Measurements from ENCODE around the gene RPF1.
"Not testable (repeated sequence)": the region's sequence is repeated elsewhere in the genome, so short reads cannot be mapped to it uniquely, and the experiment has no call there.

Gene RPF1

GRCh38 chr1:84436876-84437655 is 42.0 kb upstream of the RPF1 start:
- no peak for DNase-seq (ENCODE audit: extremely low read depth, low read depth)
- H3K4me3 ChIP-seq (replicated peaks; ENCODE audit: low read depth, low read length): no peak overlapping the region
- TF ChIP-seq, protein P1, sequence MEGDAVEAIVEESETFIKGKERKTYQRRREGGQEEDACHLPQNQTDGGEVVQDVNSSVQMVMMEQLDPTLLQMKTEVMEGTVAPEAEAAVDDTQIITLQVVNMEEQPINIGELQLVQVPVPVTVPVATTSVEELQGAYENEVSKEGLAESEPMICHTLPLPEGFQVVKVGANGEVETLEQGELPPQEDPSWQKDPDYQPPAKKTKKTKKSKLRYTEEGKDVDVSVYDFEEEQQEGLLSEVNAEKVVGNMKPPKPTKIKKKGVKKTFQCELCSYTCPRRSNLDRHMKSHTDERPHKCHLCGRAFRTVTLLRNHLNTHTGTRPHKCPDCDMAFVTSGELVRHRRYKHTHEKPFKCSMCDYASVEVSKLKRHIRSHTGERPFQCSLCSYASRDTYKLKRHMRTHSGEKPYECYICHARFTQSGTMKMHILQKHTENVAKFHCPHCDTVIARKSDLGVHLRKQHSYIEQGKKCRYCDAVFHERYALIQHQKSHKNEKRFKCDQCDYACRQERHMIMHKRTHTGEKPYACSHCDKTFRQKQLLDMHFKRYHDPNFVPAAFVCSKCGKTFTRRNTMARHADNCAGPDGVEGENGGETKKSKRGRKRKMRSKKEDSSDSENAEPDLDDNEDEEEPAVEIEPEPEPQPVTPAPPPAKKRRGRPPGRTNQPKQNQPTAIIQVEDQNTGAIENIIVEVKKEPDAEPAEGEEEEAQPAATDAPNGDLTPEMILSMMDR (IDR thresholded peaks at IDR 0.05; ENCODE audit: low read depth, low read length, missing control alignments): no peak

DNA sequence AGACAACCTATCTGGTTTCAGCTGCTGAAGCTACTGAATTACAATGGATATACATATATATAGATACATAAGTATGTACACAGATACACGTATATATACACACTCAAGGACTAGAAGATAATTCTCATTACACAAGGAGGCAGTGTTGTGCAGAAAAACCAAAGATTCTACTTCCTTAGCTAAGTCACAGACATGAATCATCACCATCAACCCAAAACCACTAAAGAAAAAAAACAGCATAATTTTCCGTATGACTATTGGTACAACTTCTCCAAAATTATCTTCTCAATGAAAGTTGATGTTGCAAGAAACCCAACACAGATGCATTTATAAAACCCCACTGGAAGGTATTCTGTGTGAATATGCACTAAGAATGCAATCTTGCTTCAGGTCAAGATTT is 36.8 kb upstream of the RPF1 start:
- no peak overlapping the region for H3K4me3 ChIP-seq (replicated peaks; ENCODE audit: low read depth, low read length)
- peak; percentile 77 for DNase-seq (ENCODE audit: extremely low read depth, low read depth)
- TF ChIP-seq, protein P1 (IDR thresholded peaks at IDR 0.05; ENCODE audit: low read depth, low read length, missing control alignments): peak; percentile 45

DNA sequence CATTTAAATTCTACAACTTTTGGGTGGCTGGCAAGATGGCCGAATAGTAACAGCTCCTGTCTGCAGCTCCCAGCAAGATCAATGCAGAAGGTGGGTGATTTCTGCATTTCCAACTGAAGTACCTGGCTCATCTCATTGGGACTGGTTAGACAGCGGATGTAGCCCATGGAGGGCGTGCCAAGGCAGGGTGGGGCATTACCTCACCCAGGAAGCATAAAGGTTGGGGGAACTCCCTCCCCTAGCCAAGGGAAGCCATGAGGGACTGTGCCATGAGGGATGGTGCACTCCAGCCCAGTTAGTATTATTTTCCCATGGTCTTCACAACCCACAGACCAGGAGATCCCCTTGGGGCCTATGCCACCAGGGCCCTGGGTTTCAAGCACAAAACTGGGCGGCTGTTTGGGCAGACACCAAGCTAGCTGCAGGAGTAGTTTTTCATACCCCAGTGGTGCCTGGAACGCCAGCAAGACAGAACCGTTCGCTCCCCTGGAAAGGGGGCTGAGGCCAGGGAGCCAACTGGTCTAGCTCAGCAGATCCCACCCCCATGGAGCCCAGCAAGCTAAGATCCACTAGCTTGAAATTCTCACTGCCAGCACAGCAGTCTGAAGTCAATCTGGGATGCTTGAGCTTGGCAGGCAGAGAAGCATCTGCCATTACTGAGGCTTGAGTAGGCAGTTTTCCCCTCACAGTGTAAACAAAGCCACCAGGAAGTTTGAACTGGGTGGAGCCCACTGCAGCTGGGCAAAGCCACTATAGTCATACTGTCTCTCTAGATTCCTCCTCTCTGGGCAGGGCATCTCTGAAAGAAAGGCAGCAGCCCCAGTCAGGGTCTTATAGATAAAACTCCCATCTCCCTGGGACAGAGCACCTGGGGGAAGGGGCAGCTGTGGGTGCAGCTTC is 36.1 kb upstream of the RPF1 start:
- H3K4me3 ChIP-seq (replicated peaks; ENCODE audit: low read depth, low read length); DNase-seq (ENCODE audit: extremely low read depth, low read depth): not testable (repeated sequence)

DNA sequence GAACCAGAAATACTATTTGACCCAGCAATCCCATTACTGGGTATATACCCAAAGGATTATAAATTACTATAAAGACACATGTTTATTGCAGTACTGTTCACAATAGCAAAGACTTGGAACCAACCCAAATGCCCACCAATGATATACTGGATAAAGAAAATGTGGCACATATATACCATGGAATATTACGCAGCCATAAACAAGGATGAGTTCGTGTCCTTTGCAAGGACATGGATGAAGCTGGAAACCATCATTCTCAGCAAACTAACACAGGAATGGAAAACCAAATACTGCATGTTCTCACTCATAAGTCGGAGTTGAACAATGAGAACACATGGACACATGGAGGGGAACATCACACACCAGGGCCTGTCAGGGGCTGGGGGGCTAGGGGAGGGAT is 30.4 kb upstream of the RPF1 start:
- H3K4me3 ChIP-seq (replicated peaks; ENCODE audit: low read depth, low read length); DNase-seq (ENCODE audit: extremely low read depth, low read depth): not testable (repeated sequence)

DNA sequence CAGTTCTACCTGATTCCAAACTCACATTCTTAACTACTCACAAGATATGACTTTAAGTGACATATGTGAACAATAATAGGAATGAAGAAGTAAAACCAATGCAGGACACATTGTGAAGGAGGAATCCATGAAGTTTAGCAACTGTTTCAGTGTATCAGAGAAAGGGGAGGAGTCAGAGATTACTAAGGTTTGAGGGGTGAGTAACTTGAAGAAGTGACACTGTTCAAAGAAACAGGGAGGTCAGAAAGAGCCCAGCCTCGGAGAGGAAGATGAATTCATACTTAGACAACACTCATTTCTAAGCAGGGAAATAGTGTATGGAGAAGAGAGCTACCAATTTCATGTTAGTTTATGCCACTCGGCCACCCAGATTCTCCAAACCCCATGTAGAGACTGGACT is 28.2 kb upstream of the RPF1 start:
- DNase-seq (ENCODE audit: extremely low read depth, low read depth): no peak
- H3K4me3 ChIP-seq (replicated peaks; ENCODE audit: low read depth, low read length): no peak overlapping the region
- TF ChIP-seq, protein P1 (IDR thresholded peaks at IDR 0.05; ENCODE audit: low read depth, low read length, missing control alignments): no peak

DNA sequence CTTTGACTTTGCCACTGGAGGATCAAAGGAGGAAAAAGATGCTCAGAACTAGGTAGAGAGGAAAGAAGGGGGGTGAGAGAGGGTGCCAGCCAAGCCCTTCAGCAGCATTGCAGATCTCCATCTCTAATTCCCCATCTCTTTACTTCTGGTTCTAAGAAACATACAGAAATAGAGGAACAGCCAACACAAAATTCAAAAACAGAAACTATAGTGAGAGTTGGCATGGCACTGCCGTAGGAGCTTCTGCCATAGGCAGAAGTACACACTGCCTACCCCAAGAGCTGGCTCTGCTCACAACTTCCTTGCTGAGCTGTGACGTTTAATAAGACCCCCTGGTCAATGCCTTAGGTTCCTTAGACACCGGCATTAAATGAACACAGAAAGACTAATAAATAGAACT is 26.6 kb upstream of the RPF1 start:
- H3K4me3 ChIP-seq (replicated peaks; ENCODE audit: low read depth, low read length): no peak overlapping the region

DNA sequence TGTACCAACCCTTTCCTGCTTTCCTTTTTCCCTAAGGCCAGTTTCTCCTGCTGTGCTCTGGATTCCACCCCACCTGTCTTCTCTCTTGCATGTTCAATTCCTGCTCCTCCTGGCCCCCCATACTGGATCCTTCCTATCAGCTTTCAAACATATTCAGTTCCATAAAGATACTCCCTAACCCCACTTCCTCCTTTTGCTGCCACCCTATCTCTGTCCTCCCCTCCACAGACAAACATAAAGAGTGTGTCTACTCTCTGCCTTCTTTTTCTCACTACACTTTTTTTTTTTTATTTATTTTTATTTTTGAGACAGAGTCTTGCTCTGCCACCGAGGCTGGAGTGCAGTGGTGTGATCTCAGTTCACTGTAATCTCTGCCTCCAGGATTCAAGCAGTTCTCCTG is 16.9 kb upstream of the RPF1 start:
- H3K4me3 ChIP-seq (replicated peaks; ENCODE audit: low read depth, low read length): no peak overlapping the region
- TF ChIP-seq, protein P1 (IDR thresholded peaks at IDR 0.05; ENCODE audit: low read depth, low read length, missing control alignments): no peak
- no peak for DNase-seq (ENCODE audit: extremely low read depth, low read depth)

More for the DNA sequence above, 26.6 kb upstream of the RPF1 start:
- TF ChIP-seq, protein P1 (IDR thresholded peaks at IDR 0.05; ENCODE audit: low read depth, low read length, missing control alignments): no peak
- DNase-seq (ENCODE audit: extremely low read depth, low read depth): no peak

All from HFF-Myc (cell line).